HCT116 (cell line): ENCODE results near the gene MACROH2A1. TPM values are rescaled to one million over a fixed set of nuclear protein-coding genes. Genes with fewer than 3 reads are reported as not detected.

ENCODE experiments used
- ATAC-seq: fragments of 200-7000 bp; cut with Tn5 transposase; 2 replicates; pipeline ENCODE4 v1.9.1; 2020; ENCODE audit warnings: mild to moderate bottlenecking, moderate library complexity
- BruUV-seq: library from RNA; stranded (reverse); fragments of 400-500 nt; replicated peaks from 2 replicates; lab custom pipeline; 2021; lab: Mats Ljungman, UMichigan
- CTCF ChIA-PET: fragments of 300-600 bp; sonication (Branson Sonifier 250); formaldehyde crosslinking; loops from one replicate; lab custom pipeline; 2021; ENCODE audit warnings: antibody characterized with exemption; lab: Charles Lee
- POLR2A ChIA-PET: fragments of 300-600, 350-600 bp; sonication (Branson Sonifier 250); formaldehyde crosslinking; loops from one replicate; lab custom pipeline; 2021; ENCODE audit warnings: antibody characterized with exemption; lab: Charles Lee
- RAD21 ChIA-PET, 2 experiments: fragments of 300-600 bp; sonication (Branson Sonifier 250); formaldehyde crosslinking; loops; one replicate each; lab custom pipeline; 2023; ENCODE audit warnings: low total read pairs in 2 of 2; ENCODE audit not compliant: uncharacterized antibody in 2 of 2, unreplicated experiment in 2 of 2, low non-redundant PET in 1 of 2; lab: Charles Lee
- DNase-seq: peaks from one replicate; pipeline ENCODE4 v3.0.0-alpha.2; 2010; ENCODE audit warnings: low read depth, low spot score
- H2AFZ ChIP-seq: fragments of 200-600 bp; shearing (Covaris generic), sonication (generic); 2 replicates; pipeline ENCODE4 v1.6.1; 2017; ENCODE audit warnings: low read depth, mixed run types, mixed read lengths, antibody characterized with exemption, low read length; ENCODE audit not compliant: poor library complexity, severe bottlenecking
- H3K27ac ChIP-seq: 2 replicates; pipeline ENCODE4 v1.5.1; 2012; ENCODE audit warnings: low read depth, low read length
- H3K27me3 ChIP-seq: fragments of 200-600 bp; sonication (generic); 2 replicates; pipeline ENCODE4 v1.6.1; 2016; ENCODE audit warnings: mixed run types, low read length, mixed read lengths; ENCODE audit not compliant: insufficient read depth
- H3K36me3 ChIP-seq, 2 experiments: fragments of 200-500 bp in 1 of 2; fragments of 200-600 bp in 1 of 2; sonication (Bioruptor generic) in 1 of 2; sonication (generic) in 1 of 2; 2 replicates each; pipeline versions ENCODE4 v1.5.1 to v1.6.1; 2014 to 2016; ENCODE audit warnings: low read length in 2 of 2, inconsistent platforms in 1 of 2, mixed read lengths in 1 of 2, mixed run types in 1 of 2; ENCODE audit not compliant: insufficient read depth in 2 of 2, control insufficient read depth in 1 of 2
- H3K4me1 ChIP-seq, 2 experiments: fragments of 200-600 bp in 1 of 2; sonication (generic) in 1 of 2; 2 replicates each; pipeline versions ENCODE4 v1.5.1 to v1.6.1; 2012 to 2017; ENCODE audit warnings: low read length in 2 of 2, inconsistent platforms in 1 of 2, mild to moderate bottlenecking in 1 of 2, mixed read lengths in 1 of 2, mixed run types in 1 of 2, moderate library complexity in 1 of 2; ENCODE audit not compliant: insufficient read depth in 2 of 2, control insufficient read depth in 1 of 2
- H3K4me2 ChIP-seq: fragments of 200-600 bp; sonication (generic); 2 replicates; pipeline ENCODE4 v1.6.1; 2017; ENCODE audit warnings: mixed run types, low read length, mixed read lengths
- H3K4me3 ChIP-seq, 2 experiments: fragments of 200-600 bp in 1 of 2; sonication (generic) in 1 of 2; replicated peaks in 1 of 2; 2 replicates each; pipeline ENCODE4 v1.5.1; 2011 to 2016; ENCODE audit warnings: low read length in 2 of 2, control low read depth in 1 of 2, low read depth in 1 of 2, mild to moderate bottlenecking in 1 of 2, mixed read lengths in 1 of 2, mixed run types in 1 of 2
- H3K79me2 ChIP-seq: fragments of 200-600 bp; sonication (generic); 2 replicates; pipeline ENCODE4 v1.6.1; 2017; ENCODE audit warnings: mild to moderate bottlenecking, mixed run types, low read length, moderate library complexity, mixed read lengths; ENCODE audit not compliant: insufficient read depth
- H3K9ac ChIP-seq: fragments of 200-600 bp; sonication (generic); 2 replicates; pipeline ENCODE4 v1.6.1; 2016; ENCODE audit warnings: low read length, mixed read lengths
- H3K9me2 ChIP-seq: fragments of 200-600 bp; sonication (generic), shearing (Covaris generic); 2 replicates; pipeline ENCODE4 v1.6.1; 2017; ENCODE audit warnings: mixed run types, mild to moderate bottlenecking, moderate library complexity; ENCODE audit not compliant: insufficient read depth
- H3K9me3 ChIP-seq, 2 experiments: fragments of 200-500 bp in 1 of 2; fragments of 200-600 bp in 1 of 2; sonication (Bioruptor generic) in 1 of 2; sonication (generic) in 1 of 2; 2 replicates each; pipeline ENCODE4 v1.6.1; 2014 to 2017; ENCODE audit warnings: low read length in 2 of 2, mixed read lengths in 2 of 2, inconsistent platforms in 1 of 2, low read depth in 1 of 2, mild to moderate bottlenecking in 1 of 2, mixed run types in 1 of 2, moderate library complexity in 1 of 2; ENCODE audit not compliant: control insufficient read depth in 1 of 2, insufficient read depth in 1 of 2
- H4K20me1 ChIP-seq: fragments of 200-600 bp; sonication (generic), shearing (Covaris generic); 2 replicates; pipeline ENCODE4 v1.6.1; 2017; ENCODE audit warnings: mixed run types, mild to moderate bottlenecking, moderate library complexity; ENCODE audit not compliant: insufficient read depth
- CBX3 ChIP-seq: IDR thresholded peaks from 2 replicates; pipeline ENCODE4 v1.6.1; 2012; ENCODE audit warnings: low read depth
- CEBPB ChIP-seq: IDR thresholded peaks from 2 replicates; pipeline ENCODE4 v1.6.1; 2012; ENCODE audit warnings: low read depth
- EGR1 ChIP-seq: IDR thresholded peaks from 2 replicates; pipeline ENCODE4 v1.6.1; 2012; ENCODE audit warnings: low read depth
- ELF1 ChIP-seq: IDR thresholded peaks from 2 replicates; pipeline ENCODE4 v1.6.1; 2012; ENCODE audit warnings: low read depth, borderline replicate concordance
- JUND ChIP-seq: IDR thresholded peaks from 2 replicates; pipeline ENCODE4 v1.6.1; 2012
- POLR2AphosphoS5 ChIP-seq: IDR thresholded peaks from 2 replicates; pipeline ENCODE4 v1.6.1; 2011; ENCODE audit warnings: mild to moderate bottlenecking, low read depth, low read length, moderate library complexity
- SIN3A ChIP-seq: IDR thresholded peaks from 2 replicates; pipeline ENCODE4 v1.6.1; 2012; ENCODE audit warnings: low read depth
- SP1 ChIP-seq: IDR thresholded peaks from 2 replicates; pipeline ENCODE4 v1.6.1; 2012; ENCODE audit warnings: low read depth
- TCF7L2 ChIP-seq: IDR thresholded peaks from 2 replicates; pipeline ENCODE4 v1.7.0; 2011; ENCODE audit warnings: borderline replicate concordance, inconsistent platforms; ENCODE audit not compliant: insufficient read depth, insufficient read length; ENCODE audit errors: extremely low read depth
- YY1 ChIP-seq: IDR thresholded peaks from 2 replicates; pipeline ENCODE4 v1.6.1; 2011; ENCODE audit warnings: low read length, low read depth, moderate library complexity, mild to moderate bottlenecking; ENCODE audit not compliant: insufficient replicate concordance; ENCODE audit errors: extremely low read depth
- ZFX ChIP-seq: fragments of 450-650 bp; IDR thresholded peaks from 2 replicates; pipeline ENCODE4 v1.6.1; 2017
- ZNF274 ChIP-seq: fragments of 200-500 bp; sonication (Bioruptor generic); IDR thresholded peaks from 2 replicates; pipeline ENCODE4 v1.6.1; 2014; ENCODE audit warnings: mild to moderate bottlenecking, low read depth, low read length, inconsistent platforms
- intact Hi-C: fragments of 100-400 bp; cut with micrococcal nuclease; formaldehyde crosslinking; loops from 2 replicates; pipeline ENCODE4 v1.10.0; 2022
- total RNA-seq: library from RNA; stranded (reverse); gene quantifications from one replicate; pipeline ENCODE4 v1.2.1, GENCODE V29; 2021; ENCODE audit not compliant: unreplicated experiment
- TF ChIP-seq, protein P1 (sequence below): IDR thresholded peaks from 2 replicates; pipeline ENCODE4 v1.6.1; 2012
- TF ChIP-seq, protein P2 (sequence below), 3 experiments: fragments of 200-600 bp in 1 of 3; sonication (generic) in 1 of 3; IDR thresholded peaks in 2 of 3; conservative IDR thresholded peaks in 1 of 3; 2 replicates each; pipeline ENCODE4 v1.5.1; 2012 to 2017; ENCODE audit warnings: low read depth in 2 of 3, low read length in 2 of 3, antibody characterized with exemption in 1 of 3, borderline replicate concordance in 1 of 3, control low read depth in 1 of 3, mild to moderate bottlenecking in 1 of 3, mixed read lengths in 1 of 3, mixed run types in 1 of 3, moderate library complexity in 1 of 3; ENCODE audit not compliant: insufficient read depth in 1 of 3
- TF ChIP-seq, protein P3 (sequence below): IDR thresholded peaks from 2 replicates; pipeline ENCODE4 v1.6.1; 2012
- TF ChIP-seq, protein P4 (sequence below): IDR thresholded peaks from 2 replicates; pipeline ENCODE4 v1.6.1; 2012; ENCODE audit warnings: low read depth

The MACROH2A1 gene
- total RNA-seq, 1 experiment from 2014 or later, result 218 TPM

DNA sequence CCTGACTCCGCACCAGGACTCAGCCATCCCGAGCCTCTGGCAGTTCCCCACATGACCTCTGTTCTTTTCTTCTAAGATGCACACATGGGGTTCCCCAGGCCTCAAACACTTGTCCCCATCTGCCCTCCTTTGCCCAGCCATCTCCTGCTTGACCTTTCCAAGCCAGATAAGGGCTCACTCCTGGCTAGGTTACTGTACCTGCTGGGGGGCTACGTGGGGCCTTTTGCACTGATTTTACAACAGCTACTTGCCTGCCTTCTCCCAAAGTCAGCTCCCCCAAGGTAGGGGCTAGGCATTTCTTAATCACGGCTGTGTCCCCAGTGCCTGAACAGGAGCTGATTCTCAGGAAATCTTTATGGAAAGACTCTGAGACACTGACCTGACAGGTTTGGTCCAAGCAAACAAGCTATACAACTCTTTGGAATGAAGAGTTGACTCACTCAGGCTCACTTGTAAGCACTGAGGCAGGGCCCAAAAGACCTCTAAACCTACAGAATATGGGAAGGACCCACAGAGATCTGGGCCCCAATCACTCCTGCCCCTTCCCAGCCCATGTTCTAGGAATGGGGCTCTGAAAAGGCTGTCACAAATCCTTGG lies 2.5 kb downstream of the MACROH2A1 start:
- Histone ChIP-seq H4K20me1 (peaks cover 32% of the 10 kb centered on the region; the same call in 1 of the 2 replicates), H3K79me2 (peaks cover 73% of the 10 kb centered on the region), H3K9ac (no peak overlapping the region), H3K4me3 (no peak overlapping the region), H2AFZ (no peak overlapping the region), H3K27ac (no peak overlapping the region), H3K9me2 (no peaks in the 10 kb centered on the region), H3K4me1 (peaks cover 12 to 29% of the 10 kb centered on the region in 2 experiments), H3K4me2 (no peak overlapping the region), H3K27me3 (no peaks in the 10 kb centered on the region), H3K36me3 (peaks cover 2 to 17% of the 10 kb centered on the region in 2 experiments; a peak in 2 of 4 replicates), H3K9me3 (no peaks in the 10 kb centered on the region)
- TF ChIP-seq, protein P1, sequence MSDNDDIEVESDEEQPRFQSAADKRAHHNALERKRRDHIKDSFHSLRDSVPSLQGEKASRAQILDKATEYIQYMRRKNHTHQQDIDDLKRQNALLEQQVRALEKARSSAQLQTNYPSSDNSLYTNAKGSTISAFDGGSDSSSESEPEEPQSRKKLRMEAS, result no peak
- TF ChIP-seq CBX3 (no peak), POLR2AphosphoS5 (no peak), TCF7L2 (no peak), JUND (no peak), CEBPB (no peak), ELF1 (no peak), SIN3A (no peak), SP1 (no peak), EGR1 (no peak), ZNF274 (no peak), YY1 (no peak), ZFX (no peak)
- TF ChIP-seq, protein P2, sequence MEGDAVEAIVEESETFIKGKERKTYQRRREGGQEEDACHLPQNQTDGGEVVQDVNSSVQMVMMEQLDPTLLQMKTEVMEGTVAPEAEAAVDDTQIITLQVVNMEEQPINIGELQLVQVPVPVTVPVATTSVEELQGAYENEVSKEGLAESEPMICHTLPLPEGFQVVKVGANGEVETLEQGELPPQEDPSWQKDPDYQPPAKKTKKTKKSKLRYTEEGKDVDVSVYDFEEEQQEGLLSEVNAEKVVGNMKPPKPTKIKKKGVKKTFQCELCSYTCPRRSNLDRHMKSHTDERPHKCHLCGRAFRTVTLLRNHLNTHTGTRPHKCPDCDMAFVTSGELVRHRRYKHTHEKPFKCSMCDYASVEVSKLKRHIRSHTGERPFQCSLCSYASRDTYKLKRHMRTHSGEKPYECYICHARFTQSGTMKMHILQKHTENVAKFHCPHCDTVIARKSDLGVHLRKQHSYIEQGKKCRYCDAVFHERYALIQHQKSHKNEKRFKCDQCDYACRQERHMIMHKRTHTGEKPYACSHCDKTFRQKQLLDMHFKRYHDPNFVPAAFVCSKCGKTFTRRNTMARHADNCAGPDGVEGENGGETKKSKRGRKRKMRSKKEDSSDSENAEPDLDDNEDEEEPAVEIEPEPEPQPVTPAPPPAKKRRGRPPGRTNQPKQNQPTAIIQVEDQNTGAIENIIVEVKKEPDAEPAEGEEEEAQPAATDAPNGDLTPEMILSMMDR (IDR thresholded peaks at IDR 0.05 in 2 of 3, conservative IDR thresholded peaks at IDR 0.05 in 1 of 3; ENCODE audit: borderline replicate concordance in 1 of 3, insufficient read depth in 1 of 3, low read depth in 2 of 3, low read length in 2 of 3), result no peak
- TF ChIP-seq, protein P3, sequence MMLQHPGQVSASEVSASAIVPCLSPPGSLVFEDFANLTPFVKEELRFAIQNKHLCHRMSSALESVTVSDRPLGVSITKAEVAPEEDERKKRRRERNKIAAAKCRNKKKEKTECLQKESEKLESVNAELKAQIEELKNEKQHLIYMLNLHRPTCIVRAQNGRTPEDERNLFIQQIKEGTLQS, result no peak
- TF ChIP-seq, protein P4, sequence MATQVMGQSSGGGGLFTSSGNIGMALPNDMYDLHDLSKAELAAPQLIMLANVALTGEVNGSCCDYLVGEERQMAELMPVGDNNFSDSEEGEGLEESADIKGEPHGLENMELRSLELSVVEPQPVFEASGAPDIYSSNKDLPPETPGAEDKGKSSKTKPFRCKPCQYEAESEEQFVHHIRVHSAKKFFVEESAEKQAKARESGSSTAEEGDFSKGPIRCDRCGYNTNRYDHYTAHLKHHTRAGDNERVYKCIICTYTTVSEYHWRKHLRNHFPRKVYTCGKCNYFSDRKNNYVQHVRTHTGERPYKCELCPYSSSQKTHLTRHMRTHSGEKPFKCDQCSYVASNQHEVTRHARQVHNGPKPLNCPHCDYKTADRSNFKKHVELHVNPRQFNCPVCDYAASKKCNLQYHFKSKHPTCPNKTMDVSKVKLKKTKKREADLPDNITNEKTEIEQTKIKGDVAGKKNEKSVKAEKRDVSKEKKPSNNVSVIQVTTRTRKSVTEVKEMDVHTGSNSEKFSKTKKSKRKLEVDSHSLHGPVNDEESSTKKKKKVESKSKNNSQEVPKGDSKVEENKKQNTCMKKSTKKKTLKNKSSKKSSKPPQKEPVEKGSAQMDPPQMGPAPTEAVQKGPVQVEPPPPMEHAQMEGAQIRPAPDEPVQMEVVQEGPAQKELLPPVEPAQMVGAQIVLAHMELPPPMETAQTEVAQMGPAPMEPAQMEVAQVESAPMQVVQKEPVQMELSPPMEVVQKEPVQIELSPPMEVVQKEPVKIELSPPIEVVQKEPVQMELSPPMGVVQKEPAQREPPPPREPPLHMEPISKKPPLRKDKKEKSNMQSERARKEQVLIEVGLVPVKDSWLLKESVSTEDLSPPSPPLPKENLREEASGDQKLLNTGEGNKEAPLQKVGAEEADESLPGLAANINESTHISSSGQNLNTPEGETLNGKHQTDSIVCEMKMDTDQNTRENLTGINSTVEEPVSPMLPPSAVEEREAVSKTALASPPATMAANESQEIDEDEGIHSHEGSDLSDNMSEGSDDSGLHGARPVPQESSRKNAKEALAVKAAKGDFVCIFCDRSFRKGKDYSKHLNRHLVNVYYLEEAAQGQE, result no peak
- DNase-seq (no peak), ATAC-seq (no peak)
- RAD21 ChIA-PET, result no interaction called here
- CTCF ChIA-PET, result no interaction called here
- POLR2A ChIA-PET, result no interaction called here
- BruUV-seq, result no TSS peak
- intact Hi-C loops, result no loop called here
